ENCODE results near the gene JAKMIP1.

Gene JAKMIP1

DNA sequence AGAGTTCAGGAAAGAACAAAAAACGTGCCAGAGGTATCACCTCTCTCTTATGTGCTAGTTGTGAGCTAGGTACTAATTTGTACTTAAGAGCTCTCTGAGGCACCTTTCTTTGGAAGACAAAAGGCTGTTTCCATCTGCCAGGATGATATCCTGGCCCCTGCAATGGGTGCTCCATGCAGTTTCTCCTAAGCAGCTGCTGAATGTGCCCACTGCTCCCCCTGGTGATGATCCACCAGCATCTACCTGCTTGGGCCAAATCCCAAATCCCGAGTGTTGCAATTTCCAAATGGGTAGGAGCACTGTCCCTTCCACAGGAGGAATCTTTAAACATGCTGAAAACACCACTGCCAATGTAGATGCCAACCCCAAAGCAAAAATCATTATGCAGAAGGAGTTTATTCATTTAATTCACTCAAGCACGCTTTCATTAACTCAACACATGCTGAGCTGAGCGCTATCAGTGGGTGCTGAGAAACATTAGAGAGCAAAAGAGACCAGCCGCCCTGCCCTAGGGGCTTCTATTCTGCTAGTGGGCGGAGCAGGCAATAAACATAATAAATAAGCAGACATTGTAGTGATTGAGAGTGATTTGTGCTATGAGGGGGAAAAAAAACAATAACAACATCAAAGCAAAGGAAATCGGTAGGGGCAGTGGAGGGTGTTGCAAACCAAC, 112.5 kb downstream of the JAKMIP1 start:
- no peak for DNase-seq

DNA sequence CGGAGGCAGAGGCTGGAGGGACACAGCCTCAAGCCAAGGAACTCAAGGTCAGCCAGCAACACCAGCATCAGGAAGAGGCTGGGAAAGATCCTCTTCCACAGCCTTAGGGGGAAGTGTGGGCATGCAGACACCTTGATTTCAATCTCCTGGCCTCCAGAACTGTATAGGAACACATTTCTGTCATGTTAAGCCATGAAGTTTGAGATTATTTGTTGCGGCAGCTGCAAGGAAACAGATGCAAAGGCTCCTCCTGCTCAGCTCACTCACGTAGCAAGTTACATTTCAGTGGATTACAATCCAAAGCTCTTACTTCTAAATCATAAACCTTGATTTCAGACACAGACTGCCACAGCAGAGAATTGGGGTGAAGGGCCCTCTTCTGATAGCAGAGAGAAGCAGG, 113.5 kb downstream of the JAKMIP1 start:
- DNase-seq = no peak

DNA sequence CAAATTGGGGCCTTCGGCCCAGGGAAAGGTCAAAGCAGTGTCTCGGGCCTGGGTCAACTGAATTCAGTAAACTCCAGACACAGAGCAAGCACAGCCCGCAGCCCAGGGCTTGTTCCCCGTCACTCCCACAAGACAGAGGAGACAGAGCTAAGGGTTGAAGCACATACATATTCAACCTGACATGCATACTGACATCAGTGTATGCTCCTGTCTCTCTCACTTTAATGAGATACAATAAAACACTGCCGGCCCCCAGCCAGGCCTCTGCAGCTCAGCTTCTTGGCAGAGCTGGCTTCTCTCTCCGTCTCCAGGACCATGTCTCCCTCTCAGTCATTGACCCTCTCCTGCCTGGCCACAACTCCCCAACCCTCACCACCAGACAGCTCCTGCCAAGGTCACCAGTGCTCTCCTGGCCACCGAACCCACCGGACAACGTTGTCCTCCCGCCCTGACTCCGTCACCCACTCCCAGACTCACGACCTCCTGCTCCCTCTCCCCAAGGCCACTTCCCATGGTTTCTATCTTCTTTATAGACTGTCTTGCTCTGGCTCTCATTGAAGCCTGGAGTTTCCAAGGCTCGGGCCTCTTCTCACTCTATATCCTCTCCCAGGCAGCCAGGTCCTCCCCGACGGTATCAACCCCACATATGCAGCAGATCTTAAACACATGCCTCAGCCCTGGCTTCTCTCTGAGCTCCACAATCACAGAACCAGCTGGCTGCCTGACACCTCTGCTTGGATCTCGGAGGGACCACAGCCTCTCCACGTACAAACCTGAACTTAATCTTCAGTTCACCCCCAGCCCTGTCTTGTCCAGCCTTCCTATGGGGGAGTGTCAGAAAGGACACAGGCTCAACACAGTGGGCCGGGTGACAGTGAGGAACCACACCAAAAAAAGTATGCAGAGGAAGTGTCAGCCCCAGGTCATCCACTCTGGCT, 114.4 kb downstream of the JAKMIP1 start:
- no peak for DNase-seq

DNA sequence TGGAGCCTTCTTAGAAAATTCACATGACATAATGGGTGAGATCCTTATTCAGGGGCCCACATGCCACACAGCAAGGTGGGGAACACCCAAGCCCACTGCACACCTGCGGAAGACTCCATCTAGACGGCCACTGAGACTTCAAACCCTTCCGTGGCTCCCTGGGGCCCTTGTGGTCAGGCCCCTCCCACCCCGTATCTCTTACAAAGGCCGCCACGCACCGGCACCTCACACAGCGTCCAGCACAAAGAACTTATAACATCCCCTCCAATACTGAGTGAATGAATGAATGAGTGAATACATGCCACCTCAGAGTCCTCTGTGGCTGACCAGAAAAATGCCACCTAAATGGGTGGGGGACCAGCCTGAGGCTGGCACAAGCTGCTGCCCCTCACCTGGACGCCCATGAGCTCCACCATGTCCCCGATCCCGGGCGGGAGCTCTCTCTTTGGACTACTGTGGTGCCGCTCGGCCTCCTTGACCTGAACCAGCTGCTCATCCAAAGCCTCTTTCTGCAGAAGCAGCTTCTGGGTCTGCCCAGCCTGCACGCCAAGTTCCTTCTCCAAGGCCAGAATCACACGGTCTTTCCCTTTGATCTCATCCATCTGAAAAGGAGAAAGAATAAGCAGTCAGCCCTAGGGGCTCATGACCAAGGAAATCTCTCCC, 115.2 kb downstream of the JAKMIP1 start:
- no peak for DNase-seq

DNA sequence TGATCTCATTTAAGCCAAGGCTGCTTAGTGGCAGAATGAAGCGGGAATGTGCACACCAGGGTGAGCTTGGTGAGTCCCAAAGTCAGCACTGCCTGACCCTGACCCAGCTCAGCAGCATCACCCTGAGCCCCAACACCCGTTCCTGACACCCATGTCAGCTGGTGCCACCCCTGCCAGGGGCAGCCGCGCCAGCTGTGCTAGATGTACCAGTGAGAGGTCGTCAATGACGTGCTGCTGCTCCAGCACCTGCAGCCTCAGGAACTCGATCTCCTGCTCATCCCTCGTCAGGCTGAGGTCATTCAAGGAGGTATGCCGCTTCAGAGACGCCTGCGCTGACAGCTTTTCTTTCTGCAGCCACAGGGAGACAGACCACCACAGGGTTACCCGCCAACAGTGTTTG, 120.4 kb downstream of the JAKMIP1 start:
- DNase-seq = no peak

DNA sequence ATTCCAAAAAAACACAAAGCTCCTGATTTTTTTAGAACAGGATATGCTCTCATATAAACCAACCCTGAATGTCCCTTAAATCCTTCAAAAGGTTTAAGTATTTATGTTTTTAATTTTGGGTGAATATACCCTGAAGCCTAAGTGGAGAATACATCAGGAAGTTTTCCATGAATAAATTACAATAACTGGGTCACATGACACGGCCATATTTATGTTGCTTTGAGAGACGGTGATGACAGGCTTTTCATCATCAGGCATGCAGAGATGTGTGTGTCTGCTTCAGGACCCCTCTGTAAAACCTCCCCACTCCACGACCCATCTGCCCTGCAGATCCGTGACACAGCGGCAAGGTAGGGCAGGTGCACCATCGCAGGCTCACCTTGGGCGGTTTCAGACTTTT, 121.8 kb downstream of the JAKMIP1 start:
- no peak for DNase-seq

DNA sequence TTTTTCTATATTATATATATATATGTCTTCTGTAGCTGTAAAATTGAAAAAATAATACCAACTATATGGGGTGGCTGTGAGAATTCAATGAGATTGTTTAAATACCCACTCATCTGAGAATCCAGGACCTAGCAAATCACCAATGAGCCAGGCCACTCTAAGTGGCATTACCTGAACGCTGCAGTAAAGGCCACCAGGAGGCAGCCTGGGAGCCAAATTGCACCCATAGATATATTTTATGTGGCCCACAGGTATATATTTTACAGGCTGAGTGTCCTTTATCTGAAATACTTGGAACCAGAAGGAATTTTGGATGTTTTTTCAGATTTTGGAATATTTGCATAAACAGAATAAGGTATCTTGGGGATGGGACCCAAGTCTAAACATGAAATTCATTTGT, 124.0 kb downstream of the JAKMIP1 start:
- DNase-seq = peak in 1 of 2 experiments; percentile 5

DNA sequence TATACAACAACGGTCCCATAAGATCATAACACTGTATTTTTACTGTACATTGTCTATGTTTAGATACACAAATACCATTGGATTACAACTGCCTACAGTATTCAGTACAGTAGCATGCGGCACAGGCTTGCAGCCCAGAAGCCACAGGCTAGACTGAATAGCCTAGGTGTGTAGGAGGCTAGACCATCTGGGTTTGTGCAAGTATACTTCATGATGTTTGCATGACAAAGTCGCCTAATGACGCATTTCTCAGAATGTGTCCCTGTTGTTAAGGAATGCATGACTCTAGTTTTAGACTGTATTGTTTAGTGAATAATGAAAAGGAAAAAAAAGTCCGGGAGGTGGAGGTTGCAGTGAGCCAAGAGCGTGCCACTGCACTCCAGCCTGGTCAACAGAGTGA, 125.6 kb downstream of the JAKMIP1 start:
- no peak for DNase-seq

DNA sequence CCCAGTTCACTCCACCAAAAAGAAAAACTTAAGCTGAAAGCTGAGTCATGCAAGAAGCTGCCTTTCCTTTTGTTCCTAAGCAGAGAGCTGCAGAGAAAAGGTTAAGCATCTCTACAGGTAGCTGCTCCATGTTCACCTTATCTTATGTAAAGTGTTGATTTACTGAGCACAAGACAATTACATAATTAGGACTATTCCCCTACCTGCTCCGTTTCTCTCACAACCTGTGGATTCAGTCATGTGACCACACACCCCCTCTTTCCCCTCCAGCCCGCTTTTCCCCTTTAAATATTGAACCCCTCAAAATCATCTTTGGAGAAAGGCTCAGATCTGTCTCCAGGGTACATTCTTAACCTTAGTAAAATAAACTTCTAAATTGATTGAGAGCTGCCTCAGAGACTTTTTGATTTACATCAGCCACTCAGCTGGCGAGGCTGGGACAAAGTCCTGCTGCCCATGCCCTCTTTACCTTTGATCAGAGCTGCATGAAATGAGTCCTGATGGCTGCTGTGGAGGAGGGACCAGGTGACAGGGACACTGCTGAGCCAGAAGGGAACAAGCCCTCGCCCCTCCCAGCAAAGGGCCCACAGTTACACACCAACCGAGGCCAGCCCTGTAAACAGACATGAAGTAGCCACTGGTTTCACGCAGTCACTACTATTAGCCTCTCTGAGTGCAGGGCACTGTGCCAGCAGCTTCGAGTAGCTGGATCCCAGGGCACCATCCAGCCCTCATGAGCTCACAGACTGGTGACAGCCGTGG, 128.2 kb downstream of the JAKMIP1 start:
- no peak for DNase-seq

DNA sequence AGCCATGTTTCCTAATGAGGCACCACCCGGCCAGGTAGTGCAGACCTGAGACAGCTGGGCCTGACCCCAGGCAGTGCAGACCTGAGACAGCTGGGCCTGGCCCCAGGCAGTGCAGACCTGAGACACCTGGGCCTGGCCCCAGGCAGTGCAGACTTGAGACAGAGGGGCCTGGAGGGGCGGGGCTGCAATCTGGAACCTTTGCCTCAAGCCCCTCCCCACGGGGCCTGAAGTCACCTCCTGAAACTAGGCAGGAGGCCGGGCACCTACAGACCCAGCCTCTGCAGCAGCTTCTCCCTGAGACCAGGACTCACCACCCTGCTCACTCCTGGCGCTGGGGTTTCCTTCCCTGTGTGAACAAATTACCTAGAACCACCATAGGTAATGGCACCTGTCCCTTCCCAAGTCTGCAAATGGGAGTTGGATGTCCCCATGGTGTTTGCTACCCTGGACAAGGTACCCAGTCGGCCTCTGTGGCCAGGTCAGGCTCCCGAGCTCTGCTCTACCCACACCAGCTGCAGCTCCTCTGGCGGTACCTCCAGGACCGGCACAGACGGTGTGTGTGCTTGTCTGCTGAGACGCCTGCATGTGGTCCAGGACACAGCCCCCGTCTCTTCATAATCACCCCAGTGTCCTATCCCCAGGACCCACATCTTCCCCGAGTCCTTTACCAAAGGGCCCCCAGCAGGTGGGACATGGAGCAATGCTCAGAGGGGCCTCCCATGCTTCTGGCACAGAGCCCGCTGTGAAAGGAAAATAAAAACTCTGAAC, 129.0 kb downstream of the JAKMIP1 start:
- no peak for DNase-seq

DNA sequence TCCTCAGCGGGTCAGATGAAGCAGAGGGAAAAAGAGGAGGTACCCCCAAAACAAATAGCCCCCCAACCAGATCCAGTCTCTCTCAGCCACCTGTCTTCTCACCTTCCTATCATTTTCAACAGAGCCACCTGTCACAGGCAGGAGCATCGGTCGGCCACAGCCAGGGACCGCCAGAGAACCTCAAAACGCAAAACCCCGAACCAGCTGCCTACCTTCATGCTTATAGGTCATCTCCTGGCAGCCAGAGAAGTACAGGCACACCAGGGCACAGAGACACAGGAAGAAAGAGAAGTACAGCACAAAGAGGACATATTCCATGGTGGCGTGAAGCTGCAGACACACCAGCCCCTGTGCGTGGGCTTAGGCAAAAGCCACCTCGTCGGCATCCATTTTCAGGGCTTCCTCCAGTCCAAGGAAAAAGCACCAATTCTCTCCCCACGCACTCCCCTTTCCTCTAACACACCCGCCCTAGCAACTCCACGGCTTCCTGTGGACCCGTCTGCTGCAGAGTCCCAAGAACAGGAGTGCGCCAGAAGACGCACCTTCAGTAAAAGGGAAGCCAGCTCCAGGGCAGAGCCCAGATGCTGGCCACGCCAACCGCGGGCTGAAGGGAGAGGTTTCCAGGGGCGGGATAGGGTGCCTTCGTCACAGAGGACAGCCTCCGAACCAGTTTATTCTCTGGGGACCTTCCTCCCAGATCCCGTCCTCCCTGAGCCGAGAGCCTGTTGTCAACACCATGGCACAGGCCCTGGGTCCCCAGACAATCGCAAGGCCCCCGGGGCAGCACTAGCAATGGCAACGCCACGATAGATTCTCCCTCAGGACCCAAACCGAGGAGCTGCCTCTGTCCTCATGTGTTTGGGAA, 130.3 kb downstream of the JAKMIP1 start:
- DNase-seq = no peak

DNA sequence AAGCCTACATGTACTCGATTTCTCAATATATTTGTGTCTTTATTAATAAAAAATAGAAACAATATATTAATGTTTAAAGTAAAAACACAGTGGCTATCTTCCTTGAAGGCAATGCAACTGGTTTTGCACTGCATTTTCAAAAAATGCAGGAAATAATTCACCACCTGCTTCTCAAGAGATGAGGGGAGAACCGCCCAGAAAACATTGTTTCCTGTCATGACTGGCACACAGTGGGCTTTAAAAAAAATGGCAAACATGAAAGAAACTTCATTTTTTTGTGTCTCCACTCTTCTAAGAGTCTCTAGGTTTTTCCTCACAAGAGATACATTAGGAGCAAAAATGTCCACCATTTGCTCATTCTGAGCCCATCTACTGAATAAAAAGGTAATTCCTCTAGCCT, 131.4 kb downstream of the JAKMIP1 start:
- no peak for DNase-seq

DNA sequence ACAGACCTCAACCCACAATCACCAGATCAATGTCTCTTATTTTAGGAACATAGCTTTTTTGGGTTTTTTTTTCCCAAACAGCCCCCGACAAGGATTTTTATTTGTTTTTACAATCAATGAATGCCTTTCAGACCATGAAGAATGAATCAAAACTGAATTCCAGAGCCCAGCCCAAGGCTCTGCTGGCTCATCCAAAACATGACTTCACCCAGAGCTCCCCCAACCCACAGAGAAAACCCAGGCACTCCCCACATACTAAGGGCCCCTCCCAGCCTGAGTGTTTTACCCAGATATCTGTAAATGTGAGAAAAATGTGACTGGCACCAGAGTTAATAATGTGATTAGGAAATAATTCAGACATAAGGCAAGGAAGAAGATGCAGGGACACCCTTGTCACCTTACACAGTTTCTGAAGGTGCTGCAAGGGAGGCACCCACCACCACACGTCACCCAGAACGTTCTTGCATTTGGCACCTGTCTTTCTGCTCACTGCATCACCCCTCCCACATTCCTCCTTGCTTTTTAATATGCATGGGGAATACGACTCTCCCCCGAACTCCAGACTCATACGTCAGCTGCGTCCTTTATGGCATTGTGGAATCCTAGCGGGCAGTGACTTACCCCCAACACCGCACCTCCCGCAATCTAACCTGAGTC, 134.3 kb downstream of the JAKMIP1 start:
- DNase-seq = no peak

DNA sequence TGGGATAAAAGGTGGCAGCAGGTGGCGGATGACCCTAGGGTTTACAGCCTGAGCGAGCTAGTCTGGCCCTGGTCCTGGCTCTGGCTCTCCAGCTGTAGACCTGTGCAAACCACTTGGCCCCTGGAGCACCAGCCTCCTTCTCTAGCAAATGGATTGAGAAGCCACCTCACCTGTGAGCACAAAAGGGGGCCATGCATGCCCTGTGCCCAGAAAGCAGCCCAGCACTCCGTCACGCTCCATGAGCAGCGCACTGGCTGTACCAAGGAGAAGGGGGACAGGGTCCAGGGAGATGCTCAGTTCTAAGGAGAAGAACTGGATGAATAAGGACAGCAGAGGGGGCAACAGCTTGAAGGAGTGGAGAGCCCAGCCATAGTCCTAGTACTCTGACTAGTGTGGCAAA, 135.2 kb downstream of the JAKMIP1 start:
- no peak for DNase-seq

DNA sequence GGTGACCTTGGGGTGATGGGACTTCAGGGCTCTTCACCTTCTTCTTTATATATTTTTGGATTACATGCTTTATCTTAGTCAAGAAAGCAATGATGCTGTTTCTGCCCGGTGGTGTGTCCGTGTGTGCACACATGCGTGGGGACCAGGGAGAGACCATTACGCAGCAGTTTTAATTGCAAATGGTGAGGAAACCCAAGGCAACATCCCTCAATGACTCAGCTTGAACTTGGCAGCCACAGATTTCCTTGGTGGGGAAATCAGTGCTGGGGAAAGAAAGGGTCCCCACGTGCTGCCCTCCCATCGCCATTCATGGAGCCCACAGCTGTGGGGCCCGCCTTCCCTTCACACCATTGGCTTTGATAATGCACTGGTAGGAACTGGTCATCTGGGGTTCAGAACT, 136.0 kb downstream of the JAKMIP1 start:
- no peak for DNase-seq

DNA sequence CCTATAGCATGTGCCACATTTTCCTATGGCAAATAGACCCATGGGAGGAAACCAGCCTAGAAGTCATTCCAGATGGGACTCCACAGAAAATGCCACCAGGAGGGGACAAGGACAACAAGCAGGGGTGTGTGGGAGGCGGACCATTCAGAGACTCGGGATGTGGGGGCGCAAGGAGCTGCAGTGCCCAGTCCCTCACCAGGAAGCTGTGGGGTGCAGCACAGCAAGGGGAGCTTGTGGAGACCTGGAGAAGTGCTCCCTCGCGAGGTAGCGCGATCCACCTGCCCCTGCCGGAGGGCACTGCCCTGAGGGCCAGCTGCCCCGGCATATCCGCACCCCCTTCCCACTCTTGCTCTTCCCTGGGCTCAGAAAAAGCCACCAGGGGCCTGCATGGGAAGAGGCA, 136.7 kb downstream of the JAKMIP1 start:
- DNase-seq = no peak

DNA sequence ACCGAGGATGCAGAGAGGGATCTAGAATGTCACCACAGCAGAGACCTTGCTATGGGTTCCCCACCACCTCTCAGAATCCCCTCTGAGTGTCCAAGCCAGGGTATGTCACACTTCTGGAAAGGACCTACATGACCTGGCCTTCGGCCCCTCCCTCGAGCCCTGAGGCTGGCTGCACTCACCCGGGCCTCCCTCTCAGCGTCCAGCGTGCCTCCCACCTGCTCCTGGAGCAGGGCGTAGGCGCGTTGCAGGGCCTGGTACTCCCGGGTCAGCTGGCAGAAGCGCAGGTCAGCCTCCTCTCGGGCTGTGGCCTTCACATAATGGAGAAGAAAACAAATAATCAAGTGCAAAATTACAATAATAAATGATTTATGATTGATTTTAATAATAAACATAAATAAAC, 138.2 kb downstream of the JAKMIP1 start:
- DNase-seq = no peak

DNA sequence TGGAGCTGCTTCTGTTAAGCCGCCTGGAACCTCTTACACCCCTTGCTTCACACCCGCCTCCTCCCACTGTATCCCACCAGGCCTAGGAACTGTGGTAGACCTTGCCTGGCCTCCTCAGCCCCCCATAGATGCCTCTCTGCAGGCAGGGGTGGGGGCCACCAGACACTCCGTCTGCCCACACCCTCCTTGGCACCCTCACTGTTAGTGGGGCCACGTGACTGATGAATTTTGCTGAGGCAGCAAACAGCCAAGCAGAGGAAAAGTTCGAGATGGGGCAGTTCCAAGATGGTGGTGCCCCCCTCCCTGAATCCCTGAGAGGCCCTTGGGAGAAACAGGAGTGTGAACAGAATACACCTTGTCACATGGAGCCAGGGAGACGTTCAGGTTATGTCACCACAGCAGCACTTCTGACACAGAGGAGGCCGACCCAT, 141.0 kb downstream of the JAKMIP1 start:
- DNase-seq = no peak

DNA sequence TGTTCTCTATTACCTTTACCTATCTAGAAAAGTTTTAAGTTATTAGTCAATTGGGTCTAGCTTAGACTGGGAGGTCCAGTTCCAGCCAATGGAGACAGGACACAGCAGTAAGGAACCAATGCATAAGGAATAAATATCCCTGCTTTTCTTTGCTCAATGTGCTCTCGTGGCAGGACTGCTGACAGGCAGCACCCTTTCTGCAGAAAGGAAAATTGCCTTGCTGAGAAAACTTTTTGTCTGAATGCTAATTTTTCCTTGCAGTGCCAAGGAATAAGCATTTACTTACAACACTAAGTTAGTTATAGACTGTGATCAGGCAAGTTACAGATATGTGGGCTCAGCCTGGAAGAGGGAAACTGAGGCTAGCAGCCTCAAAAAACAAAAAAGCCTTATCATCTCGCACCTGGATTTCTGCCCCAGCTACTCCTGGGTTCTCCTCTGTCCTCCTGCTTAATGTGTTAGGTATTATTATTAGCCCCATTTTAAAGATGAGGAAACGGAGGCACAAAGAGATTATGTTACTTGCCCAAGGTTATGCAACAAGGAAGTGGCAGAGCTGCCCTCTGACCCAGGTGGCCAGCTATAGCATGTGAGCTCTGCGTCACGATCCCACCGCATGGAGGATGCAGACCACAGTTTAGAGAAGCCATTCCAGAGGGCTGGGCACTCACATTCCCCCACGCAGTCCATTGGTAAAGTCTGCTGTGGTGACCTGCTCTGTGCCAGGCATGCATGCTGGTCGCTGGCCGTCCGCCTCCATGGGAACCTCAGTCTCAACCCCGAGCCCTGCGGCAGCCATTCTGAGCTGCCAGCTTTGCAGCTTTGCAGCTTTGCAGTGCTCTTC, 141.6 kb downstream of the JAKMIP1 start:
- DNase-seq = no peak
